WI38 (cell line): ENCODE data around the gene HTR6.
A peak's percentile ranks its signal among the peaks of the same experiment; 100 is the strongest.

Experiments used
- H3K4me3 ChIP-seq: 2 replicates; pipeline ENCODE4 v1.5.1; 2011; ENCODE audit warnings: low read depth, mild to moderate bottlenecking, control low read depth, low read length
- CTCF ChIP-seq: IDR thresholded peaks from 2 replicates; pipeline ENCODE4 v1.5.1; 2012; ENCODE audit warnings: low read depth, mild to moderate bottlenecking, control low read depth, low read length

HTR6 gene

GRCh38 chr1:19645411-19646251, 19.0 kb upstream of the HTR6 start:
- H3K4me3 ChIP-seq: peak overlapping the region; percentile 73
- no peak for TF ChIP-seq CTCF

GRCh38 chr1:19646377-19647319, 18.0 kb upstream of the HTR6 start:
- no peak for TF ChIP-seq CTCF
- H3K4me3 ChIP-seq: no peak overlapping the region

- no peak overlapping the region for H3K4me3 ChIP-seq
- TF ChIP-seq CTCF: no peak
These were observed 17.0 kb upstream of the HTR6 start for GRCh38 chr1:19647643-19648042.

- TF ChIP-seq CTCF: no peak
- H3K4me3 ChIP-seq: no peak overlapping the region
These were observed 16.4 kb upstream of the HTR6 start for GRCh38 chr1:19648239-19648638.

GRCh38 chr1:19648689-19649088, 16.0 kb upstream of the HTR6 start:
- TF ChIP-seq CTCF: no peak
- H3K4me3 ChIP-seq: no peak overlapping the region

- no peak for TF ChIP-seq CTCF
- H3K4me3 ChIP-seq: no peak overlapping the region
These were observed 14.1 kb upstream of the HTR6 start for GRCh38 chr1:19650416-19651140.
